ENCODE results near the gene BICDL2.

- TF ChIP-seq CTCF (IDR thresholded peaks at IDR 0.05) (no peak), POLR2A (IDR thresholded peaks at IDR 0.05; ENCODE audit: low read depth) (no peak)
These were observed 36.2 kb downstream of the BICDL2 start for GRCh38 chr16:3000540-3000939.

Data from esophagus muscularis mucosa (tissue), 3 donors.